BJ (cell line): ENCODE results near the gene PAIP2B. TPM values are rescaled to one million over a fixed set of nuclear protein-coding genes. Genes with fewer than 3 reads are reported as not detected.
A peak's percentile ranks its signal among the peaks of the same experiment; 100 is the strongest.

Experiments
- CTCF ChIA-PET: fragments of 350-600 bp; formaldehyde crosslinking; extraction: SDS; loops from one replicate; lab custom pipeline; 2021; ENCODE audit warnings: antibody characterized with exemption, inconsistent platforms; lab: Yijun Ruan, JAX
- POLR2A ChIA-PET: fragments of 300-600 bp; sonication (Branson Sonifier 250); formaldehyde crosslinking; extraction: SDS; loops from one replicate; lab custom pipeline; 2021; ENCODE audit warnings: antibody characterized with exemption; lab: Charles Lee
- DNase-seq: peaks from one replicate; pipeline ENCODE4 v3.0.0-alpha.2; 2011; ENCODE audit warnings: low read depth
- H3K27me3 ChIP-seq: 2 replicates; pipeline ENCODE4 v1.6.0; 2011; ENCODE audit warnings: low read length; ENCODE audit not compliant: control insufficient read depth, insufficient read depth
- H3K36me3 ChIP-seq: 2 replicates; pipeline ENCODE4 v1.5.1; 2011; ENCODE audit warnings: low read length; ENCODE audit not compliant: control insufficient read depth, insufficient read depth
- H3K4me3 ChIP-seq: 2 replicates; pipeline ENCODE4 v1.5.1; 2011; ENCODE audit warnings: low read depth, mild to moderate bottlenecking, control low read depth, low read length
- CTCF ChIP-seq: IDR thresholded peaks from 2 replicates; pipeline ENCODE4 v1.5.1; 2011; ENCODE audit warnings: low read depth, mild to moderate bottlenecking, control low read depth, inconsistent platforms, low read length, moderate library complexity; ENCODE audit not compliant: insufficient read depth
- polyA plus RNA-seq: library from polyadenylated mRNA; depleted of rRNA; stranded (reverse); fragments of >200 nt; gene quantifications from 2 replicates; pipeline ENCODE4 v1.2.3, GENCODE V29; 2011

The PAIP2B gene
- polyA plus RNA-seq, 1 experiment, result 0.11 TPM

- no peak for DNase-seq
- TF ChIP-seq CTCF, result no peak
- CTCF ChIA-PET, result no interaction called here
- Histone ChIP-seq H3K27me3 (peaks cover 11% of the 10 kb centered on the region), H3K36me3 (no peaks in the 10 kb centered on the region), H3K4me3 (no peak overlapping the region)
- POLR2A ChIA-PET, result no interaction called here
Measured at GRCh38 chr2:71174207-71174606, 52.7 kb downstream of the PAIP2B start.

- Histone ChIP-seq H3K27me3 (peaks cover 11% of the 10 kb centered on the region), H3K4me3 (no peak overlapping the region), H3K36me3 (no peaks in the 10 kb centered on the region)
- no peak for DNase-seq
- TF ChIP-seq CTCF, result no peak
- POLR2A ChIA-PET, result no interaction called here
- CTCF ChIA-PET, result no interaction called here
Measured at GRCh38 chr2:71173096-71173495, 53.8 kb downstream of the PAIP2B start.

- ChIA-PET POLR2A (no interaction called here), CTCF (no interaction called here)
- no peak for DNase-seq
- no peaks in the 10 kb centered on the region for H3K36me3 ChIP-seq
- no peak overlapping the region for H3K4me3 ChIP-seq
- no peak for TF ChIP-seq CTCF
- H3K27me3 ChIP-seq, result no peaks in the 10 kb centered on the region; the same call in 1 of the 2 replicates
Measured at GRCh38 chr2:71166812-71167211, 60.1 kb downstream of the PAIP2B start.

- Histone ChIP-seq H3K4me3 (no peak overlapping the region), H3K36me3 (no peaks in the 10 kb centered on the region), H3K27me3 (peaks cover 6% of the 10 kb centered on the region)
- DNase-seq, result no peak
- ChIA-PET CTCF (interaction anchor here (0.7 to 2.2 kb wide), 10 partner anchors 9 to 353 kb away, joined by 3 to 8 read pairs (median 4); no protein-coding TSS in a partner anchor), POLR2A (no interaction called here)
- TF ChIP-seq CTCF, result peak; percentile 67
Measured at GRCh38 chr2:71157124-71157793, 69.6 kb downstream of the PAIP2B start.

GRCh38 chr2:71156573-71156972 is 70.3 kb downstream of the PAIP2B start:
- no peak for DNase-seq
- no peaks in the 10 kb centered on the region for H3K36me3 ChIP-seq
- H3K27me3 ChIP-seq, result peaks cover 6% of the 10 kb centered on the region
- TF ChIP-seq CTCF, result no peak
- POLR2A ChIA-PET, result no interaction called here
- H3K4me3 ChIP-seq, result no peak overlapping the region
- CTCF ChIA-PET, result interaction anchor here (0.7 to 2.2 kb wide), 11 partner anchors 8 to 354 kb away, joined by 3 to 8 read pairs (median 4); no protein-coding TSS in a partner anchor
